WI38 (cell line): ENCODE results near the gene PSMD5.
A peak's percentile ranks its signal among the peaks of the same experiment; 100 is the strongest.

Experiments
- H3K4me3 ChIP-seq: 2 replicates; pipeline ENCODE4 v1.5.1; 2011; ENCODE audit warnings: low read depth, mild to moderate bottlenecking, control low read depth, low read length
- CTCF ChIP-seq: IDR thresholded peaks from 2 replicates; pipeline ENCODE4 v1.5.1; 2012; ENCODE audit warnings: low read depth, mild to moderate bottlenecking, control low read depth, low read length

PSMD5 gene

DNA sequence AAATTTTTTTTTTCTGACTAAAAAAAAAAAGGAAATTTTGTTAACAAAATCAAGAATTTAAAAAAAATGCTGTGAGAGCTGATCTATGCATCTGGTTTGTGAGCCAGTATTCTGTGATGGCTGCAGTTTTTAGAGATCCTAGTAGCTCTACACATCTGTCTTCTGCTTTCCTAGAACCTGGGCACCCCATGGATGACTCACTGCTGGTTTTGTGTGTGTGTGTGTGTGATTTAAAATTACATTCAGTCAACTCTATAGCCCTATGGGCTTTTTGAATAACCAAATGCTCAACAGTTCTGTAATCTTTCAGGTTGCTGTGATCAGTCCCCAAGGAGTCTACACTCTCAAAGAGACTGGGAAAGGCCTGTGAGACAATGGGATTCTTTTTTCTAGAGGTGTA lies 2.5 kb upstream of the PSMD5 start:
- H3K4me3 ChIP-seq: no peak overlapping the region
- TF ChIP-seq CTCF: no peak

DNA sequence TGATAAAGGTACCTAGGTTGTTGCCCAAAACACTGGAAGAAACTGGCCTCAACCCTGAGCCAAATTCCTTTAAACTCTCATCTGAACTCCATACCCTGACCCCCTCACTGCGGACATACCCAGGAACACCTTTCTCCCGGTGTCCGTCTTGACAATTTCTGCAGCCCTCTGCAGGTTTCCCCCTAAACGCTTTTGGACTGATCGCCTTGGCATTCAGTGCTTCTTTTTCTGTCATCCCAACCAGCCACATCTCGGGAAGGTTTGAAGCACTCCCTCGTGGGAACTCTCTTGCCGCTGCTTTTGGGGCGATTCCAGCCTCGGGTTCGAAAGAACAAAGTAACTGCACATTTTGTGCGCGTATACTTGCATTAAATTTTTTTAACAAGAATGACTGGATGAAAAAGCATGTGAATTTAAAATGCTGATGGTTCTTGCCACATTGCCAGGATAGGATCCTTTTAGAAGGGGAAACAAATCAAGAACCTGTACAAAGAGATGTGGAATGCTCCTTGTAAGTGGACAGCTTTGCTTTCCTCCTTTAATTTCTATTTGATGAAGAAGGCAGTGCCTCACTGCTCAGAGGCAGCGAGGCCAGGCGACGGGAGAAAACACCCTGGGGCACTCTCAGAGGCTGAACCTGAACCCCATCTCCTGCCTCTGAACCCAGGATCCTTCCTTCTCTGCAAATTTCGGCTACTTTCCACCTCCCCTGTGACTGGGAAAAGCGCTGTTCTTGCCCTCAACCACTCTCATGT lies 615 bp downstream of the PSMD5 start:
- no peak for TF ChIP-seq CTCF
- peak overlapping the region; percentile 100 for H3K4me3 ChIP-seq

GRCh38 chr9:120839146-120839545 lies 3.6 kb downstream of the PSMD5 start:
- H3K4me3 ChIP-seq: no peak overlapping the region
- TF ChIP-seq CTCF: no peak

DNA sequence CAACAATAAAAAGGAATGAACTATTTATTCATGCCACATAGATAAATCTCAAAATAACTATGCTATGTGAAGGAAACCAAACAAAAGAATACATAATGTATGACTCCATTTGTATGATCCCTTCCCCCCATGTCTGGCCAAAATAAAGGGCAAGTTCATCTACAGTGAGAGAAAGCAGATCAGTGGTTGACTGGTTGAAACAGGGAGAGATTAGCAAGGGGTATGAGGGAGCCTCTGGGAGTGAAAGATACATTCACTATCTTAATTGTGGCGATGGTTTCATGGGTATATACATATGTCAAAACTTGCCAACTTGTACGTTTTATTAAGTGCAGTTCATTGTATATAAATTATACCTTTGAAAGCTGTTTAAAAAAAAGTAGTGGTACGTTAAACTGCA lies 4.8 kb downstream of the PSMD5 start:
- no peak for TF ChIP-seq CTCF
- H3K4me3 ChIP-seq: no peak overlapping the region

DNA sequence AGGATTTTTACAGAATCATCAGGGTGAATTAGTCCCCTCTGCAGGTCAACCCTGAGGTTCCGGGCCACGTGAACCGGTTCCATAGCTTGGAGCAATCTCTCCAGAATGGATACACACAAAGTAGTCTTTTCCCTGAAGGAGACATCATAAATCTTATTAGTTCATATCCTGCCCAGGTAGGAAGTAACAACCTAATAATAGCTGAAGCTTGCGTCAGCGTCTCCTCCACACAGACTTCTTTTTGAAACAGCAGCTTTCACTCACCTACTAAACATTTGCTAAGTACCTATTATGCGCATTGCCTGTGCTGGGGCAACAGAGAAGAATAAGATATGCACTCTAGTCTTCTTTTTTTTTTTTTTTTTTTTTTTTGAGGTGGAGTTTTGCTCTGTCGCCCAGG lies 9.4 kb downstream of the PSMD5 start:
- TF ChIP-seq CTCF: no peak
- no peak overlapping the region for H3K4me3 ChIP-seq

GRCh38 chr9:120832807-120833206 lies 9.9 kb downstream of the PSMD5 start:
- no peak overlapping the region for H3K4me3 ChIP-seq
- TF ChIP-seq CTCF: no peak

DNA sequence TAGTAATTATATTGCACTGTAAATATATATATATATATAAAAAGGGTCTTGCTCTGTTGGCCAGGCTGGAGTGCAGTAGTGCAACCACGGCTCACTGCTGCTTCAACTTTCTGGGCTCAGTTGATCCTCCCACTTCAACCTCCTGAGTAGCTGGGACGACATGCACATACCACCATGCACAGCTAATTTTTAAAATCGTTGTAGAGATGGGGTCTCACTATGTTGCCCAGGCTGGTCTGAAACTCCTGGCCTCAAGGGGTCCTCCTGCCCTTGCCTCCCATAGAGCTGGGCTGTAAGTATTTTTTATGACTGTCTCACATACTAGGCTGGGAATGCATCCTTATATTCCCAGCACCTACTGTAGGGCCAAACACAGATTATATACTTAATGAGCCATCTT lies 11.9 kb downstream of the PSMD5 start:
- TF ChIP-seq CTCF: no peak
- H3K4me3 ChIP-seq: no peak overlapping the region
